Tibial nerve (tissue), 4 donors: ENCODE data around the gene GTPBP8. TPM values are rescaled to one million over a fixed set of nuclear protein-coding genes. Genes with fewer than 3 reads are reported as not detected.

Experiments used
- DNase-seq, 2 donors: peaks; one replicate each; pipeline ENCODE4 v3.0.0-alpha.2; 2019; ENCODE audit warnings: low spot score in 2 of 2
- H3K27ac ChIP-seq, 4 donors: fragments of 200-600 bp; sonication (generic) in 3 of 4; one replicate each; pipeline ENCODE4 v1.5.1; 2017 to 2019; ENCODE audit warnings: mild to moderate bottlenecking in 1 of 4
- H3K27me3 ChIP-seq, 2 donors: fragments of 200-600 bp; sonication (generic) in 1 of 2; one replicate each; pipeline versions ENCODE4 v1.5.1 to v1.6.0; 2017 to 2019
- H3K36me3 ChIP-seq, 3 donors: fragments of 200-600 bp; sonication (generic); one replicate each; pipeline ENCODE4 v1.5.1; 2018 to 2019
- H3K4me1 ChIP-seq, 4 donors: fragments of 200-600 bp; sonication (generic) in 3 of 4; one replicate each; pipeline ENCODE4 v1.5.1; 2017 to 2019
- H3K4me3 ChIP-seq, 4 donors: fragments of 200-600 bp; sonication (generic) in 3 of 4; one replicate each; pipeline ENCODE4 v1.5.1; 2017 to 2019; ENCODE audit warnings: mild to moderate bottlenecking in 1 of 4, moderate library complexity in 1 of 4
- H3K9me3 ChIP-seq, 4 donors: fragments of 200-600 bp; sonication (generic) in 3 of 4; one replicate each; pipeline ENCODE4 v1.5.1; 2017 to 2019
- EP300 ChIP-seq, 2 donors: sonication (generic); formaldehyde crosslinking; IDR thresholded peaks; one replicate each; pipeline ENCODE4 v1.6.1; 2017; ENCODE audit warnings: antibody characterized with exemption in 2 of 2, mild to moderate bottlenecking in 1 of 2
- POLR2A ChIP-seq, 2 donors: fragments of 450-650 bp; IDR thresholded peaks; one replicate each; pipeline ENCODE4 v1.6.1; 2017; ENCODE audit warnings: antibody characterized with exemption in 2 of 2, mild to moderate bottlenecking in 2 of 2, moderate library complexity in 2 of 2
- WGBS, 2 donors: methylation state at CpG; one replicate each; pipeline ENCODE4 v1.1.5; 2018; 5-methylcytosine and 5-hydroxymethylcytosine counted together
- total RNA-seq, 4 donors: library from RNA; depleted of rRNA; stranded (reverse); fragments of >200 nt; gene quantifications; one replicate each; pipeline ENCODE4 v1.1.0, GENCODE V29; 2016
- TF ChIP-seq, protein P1 (sequence below), 5 experiments: fragments of 200-600 bp in 3 of 5; fragments of 450-650 bp in 2 of 5; sonication (generic) in 3 of 5; IDR thresholded peaks; one replicate each; pipeline ENCODE4 v1.5.1; 2016 to 2019; ENCODE audit warnings: antibody characterized with exemption in 5 of 5, mild to moderate bottlenecking in 3 of 5, moderate library complexity in 2 of 5

The GTPBP8 gene
- total RNA-seq, 4 donors from 2014 or later: 15.9 to 55.7 (median 21.1) TPM

DNA sequence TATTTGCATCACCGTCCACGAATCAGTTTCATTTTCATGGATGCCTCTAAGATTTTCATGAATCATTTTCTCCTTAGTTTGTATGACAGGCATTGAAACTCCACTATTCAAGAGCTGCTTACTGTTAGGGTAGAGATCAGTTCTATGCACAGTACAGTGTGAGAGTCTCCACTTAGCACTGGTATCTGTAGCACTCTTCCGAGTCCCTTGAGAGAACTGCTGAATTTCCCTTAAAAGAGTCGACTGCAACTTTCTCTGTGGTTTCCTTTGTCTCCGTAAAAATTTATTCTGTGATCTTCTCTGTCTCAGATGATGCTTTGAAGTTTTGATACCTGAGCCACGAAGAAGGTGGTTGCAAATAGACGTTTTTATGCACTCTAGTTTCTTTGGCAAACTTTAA lies 14.8 kb downstream of the GTPBP8 start:
- peaks cover 0 to 85% (median 13%) of the 10 kb centered on the region in 3 donors for H3K36me3 ChIP-seq
- H3K4me1 ChIP-seq: no peaks in the 10 kb centered on the region
- H3K27ac ChIP-seq: no peak overlapping the region
- H3K27me3 ChIP-seq: no peaks in the 10 kb centered on the region
- H3K4me3 ChIP-seq: no peak overlapping the region
- no peak for DNase-seq
- no peak for TF ChIP-seq EP300 (IDR thresholded peaks at IDR 0.05)
- no peak for TF ChIP-seq POLR2A (IDR thresholded peaks at IDR 0.05)
- TF ChIP-seq, protein P1, sequence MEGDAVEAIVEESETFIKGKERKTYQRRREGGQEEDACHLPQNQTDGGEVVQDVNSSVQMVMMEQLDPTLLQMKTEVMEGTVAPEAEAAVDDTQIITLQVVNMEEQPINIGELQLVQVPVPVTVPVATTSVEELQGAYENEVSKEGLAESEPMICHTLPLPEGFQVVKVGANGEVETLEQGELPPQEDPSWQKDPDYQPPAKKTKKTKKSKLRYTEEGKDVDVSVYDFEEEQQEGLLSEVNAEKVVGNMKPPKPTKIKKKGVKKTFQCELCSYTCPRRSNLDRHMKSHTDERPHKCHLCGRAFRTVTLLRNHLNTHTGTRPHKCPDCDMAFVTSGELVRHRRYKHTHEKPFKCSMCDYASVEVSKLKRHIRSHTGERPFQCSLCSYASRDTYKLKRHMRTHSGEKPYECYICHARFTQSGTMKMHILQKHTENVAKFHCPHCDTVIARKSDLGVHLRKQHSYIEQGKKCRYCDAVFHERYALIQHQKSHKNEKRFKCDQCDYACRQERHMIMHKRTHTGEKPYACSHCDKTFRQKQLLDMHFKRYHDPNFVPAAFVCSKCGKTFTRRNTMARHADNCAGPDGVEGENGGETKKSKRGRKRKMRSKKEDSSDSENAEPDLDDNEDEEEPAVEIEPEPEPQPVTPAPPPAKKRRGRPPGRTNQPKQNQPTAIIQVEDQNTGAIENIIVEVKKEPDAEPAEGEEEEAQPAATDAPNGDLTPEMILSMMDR (IDR thresholded peaks at IDR 0.05): no peak
- H3K9me3 ChIP-seq: no peaks in the 10 kb centered on the region
- WGBS, 2 donors: 83 to 84% methylated on average over 7 of the region's 7 CpGs

DNA sequence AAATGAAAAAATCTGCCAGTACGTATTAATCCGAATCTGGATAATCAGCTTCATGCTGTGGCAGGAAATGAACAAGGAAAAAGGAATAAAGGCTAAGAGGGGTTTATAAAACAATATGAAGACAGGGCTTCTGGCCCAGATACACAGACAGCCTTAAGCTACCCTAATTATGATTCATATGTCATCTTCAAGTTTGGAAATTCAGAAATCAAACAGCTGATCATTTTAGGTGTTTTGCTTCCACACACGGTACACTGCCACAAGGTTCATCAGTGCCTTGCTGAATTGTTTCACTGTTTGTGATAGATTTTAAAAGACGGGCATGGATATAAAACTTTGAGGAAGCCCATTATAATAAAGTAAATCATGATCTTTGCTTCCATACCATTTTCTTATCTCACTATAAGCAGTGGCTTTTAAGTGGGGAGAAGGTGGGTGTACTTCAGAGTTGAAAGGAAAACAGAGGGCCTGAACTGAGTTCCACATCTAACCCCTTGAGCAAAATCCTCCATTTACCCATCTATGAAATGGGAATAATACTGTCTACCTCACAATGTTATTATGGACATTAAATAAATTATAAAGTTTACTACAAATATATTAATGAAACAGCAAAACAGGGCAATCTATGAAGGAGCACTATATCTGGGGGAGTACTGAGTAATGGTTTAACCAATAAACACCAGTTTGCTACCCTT lies 15.7 kb downstream of the GTPBP8 start:
- Histone ChIP-seq H3K36me3 (peaks cover 0 to 91% (median 13%) of the 10 kb centered on the region in 3 donors), H3K4me3 (no peak overlapping the region), H3K4me1 (no peaks in the 10 kb centered on the region), H3K27ac (no peak overlapping the region), H3K27me3 (no peaks in the 10 kb centered on the region), H3K9me3 (no peaks in the 10 kb centered on the region)
- DNase-seq: no peak
- WGBS, 2 donors: 81 to 88% methylated on average over 4 of the region's 4 CpGs
- TF ChIP-seq, protein P1 (IDR thresholded peaks at IDR 0.05): no peak
- TF ChIP-seq POLR2A (IDR thresholded peaks at IDR 0.05) (no peak), EP300 (IDR thresholded peaks at IDR 0.05) (no peak)

DNA sequence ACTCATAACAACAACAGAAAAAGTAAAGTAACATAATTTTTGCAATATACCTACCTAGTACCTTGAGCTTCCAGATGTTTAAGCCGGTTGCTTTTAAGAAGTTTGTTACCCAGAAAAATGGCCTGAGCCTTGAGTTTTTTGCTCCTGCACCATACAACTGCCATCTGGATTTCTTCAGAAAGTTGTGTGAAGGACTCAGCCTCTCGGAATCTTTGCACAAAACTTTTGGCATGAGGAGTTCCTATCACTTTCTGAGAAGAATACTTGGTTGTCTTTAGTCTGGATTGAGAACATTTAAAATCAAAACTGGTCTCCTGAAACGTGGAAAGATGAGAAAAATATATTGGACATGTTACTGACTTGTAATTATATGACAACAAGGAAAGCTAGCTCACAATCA lies 17.3 kb downstream of the GTPBP8 start:
- Histone ChIP-seq H3K4me1 (no peaks in the 10 kb centered on the region), H3K36me3 (peaks cover 0 to 93% (median 9%) of the 10 kb centered on the region in 3 donors), H3K4me3 (no peak overlapping the region), H3K9me3 (no peaks in the 10 kb centered on the region), H3K27me3 (no peaks in the 10 kb centered on the region), H3K27ac (no peak overlapping the region)
- WGBS, 2 donors: 83 to 88% methylated on average over 3 of the region's 3 CpGs
- TF ChIP-seq, protein P1 (IDR thresholded peaks at IDR 0.05): no peak
- no peak for TF ChIP-seq POLR2A (IDR thresholded peaks at IDR 0.05)
- no peak for TF ChIP-seq EP300 (IDR thresholded peaks at IDR 0.05)
- no peak for DNase-seq

DNA sequence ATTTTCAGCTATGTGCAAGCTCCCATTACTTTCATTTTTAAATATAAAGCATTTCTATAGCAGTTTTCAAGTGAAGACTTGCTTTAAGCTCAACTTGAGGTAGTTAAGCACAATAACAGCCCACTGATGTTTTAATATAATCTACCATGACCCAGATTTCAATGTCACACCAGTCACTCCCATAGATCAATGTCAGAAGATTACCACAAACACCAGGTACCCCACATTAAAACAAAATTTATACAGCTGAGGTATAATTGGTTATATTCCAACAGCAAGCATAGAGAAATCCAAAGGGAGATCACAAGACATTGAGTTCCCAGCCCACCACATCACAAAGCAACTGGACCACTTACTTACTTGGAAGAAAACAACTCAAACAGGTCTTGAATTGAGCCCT lies 22.8 kb downstream of the GTPBP8 start:
- H3K9me3 ChIP-seq: no peaks in the 10 kb centered on the region
- peaks cover 0 to 22% (median 9%) of the 10 kb centered on the region in 4 donors for H3K4me1 ChIP-seq
- no peak overlapping the region for H3K27ac ChIP-seq
- DNase-seq: no peak
- H3K4me3 ChIP-seq: no peak overlapping the region
- H3K27me3 ChIP-seq: no peaks in the 10 kb centered on the region
- TF ChIP-seq, protein P1 (IDR thresholded peaks at IDR 0.05): no peak
- no peak for TF ChIP-seq EP300 (IDR thresholded peaks at IDR 0.05)
- no peak for TF ChIP-seq POLR2A (IDR thresholded peaks at IDR 0.05)
- H3K36me3 ChIP-seq: peaks cover 0 to 81% (median 0%) of the 10 kb centered on the region in 3 donors

DNA sequence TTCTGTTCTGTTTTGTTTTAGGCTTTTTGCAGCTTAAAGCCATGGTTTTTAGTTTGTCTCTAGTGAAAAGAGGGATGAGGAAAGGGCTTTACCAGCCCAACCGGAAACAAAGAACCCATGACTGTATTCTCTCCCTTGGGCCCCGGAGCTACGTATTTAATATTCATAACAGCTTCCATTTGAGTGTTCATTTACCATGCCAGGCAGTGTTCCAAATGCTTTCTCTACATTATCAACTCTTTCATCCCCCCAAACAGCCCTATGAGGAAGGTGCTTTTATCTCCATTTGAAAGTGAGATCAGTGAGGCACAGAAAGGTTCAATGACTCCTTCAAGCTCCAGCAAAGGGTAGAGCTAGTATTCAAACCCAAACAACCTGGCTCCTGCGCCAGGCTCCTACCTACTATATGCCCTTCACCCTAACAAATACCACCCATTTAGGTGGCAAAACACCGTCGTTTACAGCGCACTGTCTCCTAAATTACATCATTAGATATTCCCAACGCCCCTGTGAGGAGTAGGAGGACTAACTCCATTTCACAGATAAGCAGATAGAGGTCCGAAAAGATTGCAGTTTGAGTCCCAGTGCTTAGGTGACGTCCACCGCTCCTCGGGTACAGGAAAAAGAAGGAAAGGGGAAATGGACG lies 27.9 kb downstream of the GTPBP8 start:
- peak in 1 of 2 donors; percentile 18 for DNase-seq
- no peak for TF ChIP-seq EP300 (IDR thresholded peaks at IDR 0.05)
- no peak for TF ChIP-seq POLR2A (IDR thresholded peaks at IDR 0.05)
- Histone ChIP-seq H3K36me3 (peaks cover 0 to 33% (median 0%) of the 10 kb centered on the region in 3 donors), H3K9me3 (no peaks in the 10 kb centered on the region), H3K27me3 (no peaks in the 10 kb centered on the region), H3K4me1 (peaks cover 0 to 35% (median 16%) of the 10 kb centered on the region in 4 donors), H3K4me3 (peak overlapping the region; percentile 86 to 96 (median 87)), H3K27ac (peak overlapping the region; percentile 93 to 98 (median 97))
- 2% methylated on average over 13 of the region's 13 CpGs for whole genome bisulfite sequencing, 2 donors
